ENCODE measurements around the gene LINS1. TPM values are rescaled to one million over a fixed set of nuclear protein-coding genes. Genes with fewer than 3 reads are reported as not detected.
A peak's percentile ranks its signal among the peaks of the same experiment; 100 is the strongest.

The LINS1 gene
- total RNA-seq: 36.3 TPM

GRCh38 chr15:100602064-100602822 lies at the start of gene LINS1, which contains the start of gene ASB7:
LINS1 (minus strand) TSS chr15:100602184; CDS start chr15:100580842, 21,342 bp downstream.
ASB7 (plus strand) TSS chr15:100602589; CDS start chr15:100612217, 9,628 bp downstream.
- FAIRE-seq (peak; percentile 94), DNase-seq (ENCODE audit: low spot score in 2 of 2) (peak; percentile 84 to 94)

DNA sequence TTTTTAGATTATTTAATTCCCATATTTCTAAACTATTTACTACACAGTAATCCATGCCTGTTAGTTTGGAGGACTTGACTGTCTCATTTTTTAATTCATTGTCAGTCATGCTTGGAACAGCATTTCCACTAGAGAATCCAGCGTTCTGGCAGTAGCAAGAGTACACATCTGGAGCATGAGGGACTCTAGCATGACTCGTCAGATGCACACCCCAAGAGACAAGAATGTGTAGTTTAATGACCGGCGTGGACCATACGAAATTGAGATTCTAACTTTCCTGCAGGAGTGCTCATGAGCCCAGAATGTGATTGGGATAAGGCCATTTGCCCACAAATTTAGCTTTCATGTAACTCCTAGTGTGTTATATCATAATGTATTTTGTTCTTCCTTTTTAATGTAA lies 49.3 kb upstream of the LINS1 start:
- no peak for FAIRE-seq
- no peak for DNase-seq (ENCODE audit: low spot score in 2 of 2)

DNA sequence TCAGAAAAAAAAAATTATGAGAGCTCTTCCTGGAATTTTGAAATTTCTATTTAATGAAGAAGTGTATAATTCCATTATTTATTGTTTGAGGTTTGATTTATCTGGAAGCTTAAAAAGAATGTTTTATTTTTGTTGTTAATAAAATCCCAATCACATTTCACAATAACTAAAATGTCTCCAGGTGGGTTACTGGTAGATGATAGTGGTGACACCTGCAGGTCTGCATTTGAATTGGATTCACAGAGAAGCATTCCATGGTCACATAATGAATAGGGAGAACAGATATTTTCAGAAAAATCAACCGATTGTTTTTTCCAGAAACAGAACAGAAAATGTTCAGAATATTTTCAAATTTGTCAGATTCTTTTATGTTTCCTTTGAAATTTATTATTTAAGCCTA lies 48.7 kb upstream of the LINS1 start:
- DNase-seq (ENCODE audit: low spot score in 2 of 2): no peak
- FAIRE-seq: no peak

DNA sequence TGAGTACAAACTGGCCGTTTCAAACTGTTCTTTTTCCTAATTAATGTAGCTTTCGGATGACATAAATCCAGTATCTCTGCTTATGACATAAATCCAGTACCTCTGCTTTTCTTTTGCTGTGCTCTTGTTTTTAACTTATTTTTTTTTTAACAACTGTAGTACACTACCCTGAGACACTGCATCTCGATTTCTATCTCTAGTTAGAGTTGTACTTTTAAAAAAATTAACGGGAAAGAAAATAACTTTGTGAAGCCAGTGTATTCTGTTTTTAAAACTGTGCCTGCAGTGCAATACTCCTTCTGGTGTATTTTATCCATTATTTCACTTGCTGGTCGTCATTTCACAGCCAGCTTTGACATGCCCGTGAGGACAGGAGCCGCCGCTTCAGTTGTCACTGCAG lies 47.0 kb upstream of the LINS1 start:
- DNase-seq (ENCODE audit: low spot score in 2 of 2) (no peak), FAIRE-seq (no peak)

- no peak for DNase-seq (ENCODE audit: low spot score in 2 of 2)
- FAIRE-seq: no peak
These were observed 43.7 kb upstream of the LINS1 start for GRCh38 chr15:100645671-100646070.

- DNase-seq (ENCODE audit: low spot score in 2 of 2) (no peak), FAIRE-seq (no peak)
These were observed 41.0 kb upstream of the LINS1 start for GRCh38 chr15:100642950-100643338.

- DNase-seq (ENCODE audit: low spot score in 2 of 2) (no peak), FAIRE-seq (no peak)
These were observed 40.4 kb upstream of the LINS1 start for GRCh38 chr15:100642213-100642949.

GRCh38 chr15:100638177-100638730 lies 36.3 kb upstream of the LINS1 start:
- DNase-seq (ENCODE audit: low spot score in 2 of 2) (no peak), FAIRE-seq (no peak)

DNA sequence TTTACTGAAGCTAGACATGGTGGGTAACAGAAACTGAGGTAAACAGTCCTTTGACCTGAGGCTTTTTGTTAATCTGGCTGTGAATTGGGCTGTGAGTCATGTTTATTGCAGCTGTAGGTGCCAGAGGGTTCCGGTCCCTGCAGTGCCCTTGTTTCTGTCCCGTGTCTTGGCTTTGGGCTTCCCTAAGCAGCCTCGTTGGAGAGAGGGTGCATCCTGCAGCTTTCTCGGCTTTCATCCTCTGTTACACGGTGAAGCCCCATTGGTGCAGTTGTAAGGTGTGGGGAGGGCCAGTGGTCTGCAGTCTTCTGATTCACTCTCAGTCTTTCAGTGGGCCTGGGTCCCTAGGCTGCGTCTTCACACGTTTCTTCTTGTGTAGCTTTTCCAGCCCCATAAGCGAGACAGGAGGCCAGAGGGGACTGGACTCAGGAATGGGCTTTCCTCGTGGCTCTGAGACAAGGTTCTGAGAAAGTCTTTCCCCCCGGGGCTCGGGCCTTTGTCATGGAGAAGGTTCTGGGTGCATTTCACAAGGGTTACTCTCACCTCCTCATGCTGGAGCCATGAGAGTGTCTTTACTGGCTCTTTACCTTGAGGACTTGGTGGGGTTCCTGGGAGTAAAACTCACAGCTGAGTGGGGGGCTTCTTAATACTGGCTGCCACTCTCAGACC lies 33.6 kb upstream of the LINS1 start:
- no peak for DNase-seq (ENCODE audit: low spot score in 2 of 2)
- no peak for FAIRE-seq

DNA sequence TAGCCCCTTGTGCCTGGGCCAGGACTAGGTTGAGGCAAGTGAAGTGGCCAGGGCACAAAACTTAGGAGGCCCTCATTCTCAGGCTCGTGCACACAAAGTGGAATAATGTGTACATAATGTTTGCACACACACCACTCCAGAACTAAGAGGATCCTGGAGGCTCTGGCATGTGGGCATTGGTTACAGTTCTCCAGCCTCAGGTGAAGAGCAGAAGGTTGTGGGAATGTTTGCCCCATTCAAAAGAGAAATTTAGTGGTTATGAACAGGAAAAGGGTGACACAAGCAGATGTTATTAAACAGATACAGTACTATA lies 31.7 kb upstream of the LINS1 start:
- FAIRE-seq (no peak), DNase-seq (ENCODE audit: low spot score in 2 of 2) (no peak)

GRCh38 chr15:100631831-100632230 lies 29.8 kb upstream of the LINS1 start:
- no peak for DNase-seq (ENCODE audit: low spot score in 2 of 2)
- FAIRE-seq: no peak

GRCh38 chr15:100628746-100629145 lies 26.8 kb upstream of the LINS1 start:
- DNase-seq (ENCODE audit: low spot score in 2 of 2): no peak
- FAIRE-seq: no peak

- DNase-seq (ENCODE audit: low spot score in 2 of 2) (peak; percentile 35 to 51), FAIRE-seq (peak; percentile 86)
These were observed 25.9 kb upstream of the LINS1 start for GRCh38 chr15:100627789-100628395.

DNA sequence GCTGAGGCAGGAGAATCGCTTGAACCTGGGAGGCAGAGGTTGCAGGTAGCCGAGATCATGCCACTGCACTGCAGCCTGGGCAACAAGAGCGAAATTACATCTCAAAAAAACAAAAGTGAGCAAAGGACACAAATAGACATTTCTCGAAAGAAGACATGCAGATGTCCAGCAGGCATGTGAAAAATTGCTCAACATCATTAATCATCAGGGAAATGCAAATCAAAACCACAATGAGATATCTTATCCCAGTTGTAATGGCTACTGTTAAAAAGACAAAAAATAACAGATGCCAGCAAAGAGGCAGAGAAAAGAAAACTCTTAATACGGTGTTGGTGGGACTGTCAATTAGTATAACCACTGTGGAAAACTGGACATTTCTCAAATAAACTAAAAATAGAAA lies 21.3 kb upstream of the LINS1 start:
- DNase-seq (ENCODE audit: low spot score in 2 of 2) (no peak), FAIRE-seq (no peak)

DNA sequence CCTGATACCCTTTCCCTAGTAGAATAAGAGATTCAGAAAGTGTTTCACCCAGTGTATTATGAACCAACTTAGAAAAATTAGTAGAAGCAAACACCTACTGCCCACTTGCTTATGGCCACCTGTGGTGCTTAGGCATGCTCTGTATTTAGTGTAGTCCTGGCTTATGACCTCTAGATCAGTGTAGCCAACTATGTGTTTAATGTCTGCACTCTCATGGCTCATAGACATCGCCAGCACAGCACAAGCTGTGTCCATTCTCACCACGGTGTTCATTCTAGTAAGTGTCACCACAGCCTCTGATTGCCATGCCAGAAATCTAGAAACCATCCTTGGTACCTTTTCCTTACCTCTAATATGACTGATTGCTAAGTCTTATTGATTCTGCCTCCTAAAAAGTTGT lies 14.7 kb upstream of the LINS1 start:
- no peak for FAIRE-seq
- no peak for DNase-seq (ENCODE audit: low spot score in 2 of 2)

- DNase-seq (ENCODE audit: low spot score in 2 of 2) (no peak), FAIRE-seq (no peak)
These were observed 13.8 kb upstream of the LINS1 start for GRCh38 chr15:100615801-100616200.

DNA sequence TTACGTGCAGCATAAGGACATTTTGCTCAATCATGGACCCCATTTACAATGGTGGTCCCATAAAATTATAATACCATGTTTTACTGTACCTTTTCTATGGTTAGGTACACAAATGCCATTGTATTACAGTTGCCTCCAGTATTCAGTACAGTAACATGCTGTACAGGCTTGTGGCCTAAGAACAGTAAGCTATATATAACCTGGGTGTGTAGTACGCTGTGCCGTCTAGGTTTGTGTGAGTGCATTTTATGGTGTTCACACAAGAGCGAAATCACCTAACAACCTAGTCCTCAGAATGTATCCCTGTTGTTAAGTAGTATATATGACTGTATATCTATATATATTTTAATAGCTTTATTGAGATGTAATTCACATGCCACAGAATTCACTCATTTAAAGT lies 12.9 kb upstream of the LINS1 start:
- FAIRE-seq (no peak), DNase-seq (ENCODE audit: low spot score in 2 of 2) (no peak)

GRCh38 chr15:100614336-100614735 lies 12.4 kb upstream of the LINS1 start:
- FAIRE-seq (no peak), DNase-seq (ENCODE audit: low spot score in 2 of 2) (no peak)

- DNase-seq (ENCODE audit: low spot score in 2 of 2) (no peak), FAIRE-seq (no peak)
These were observed 11.2 kb upstream of the LINS1 start for GRCh38 chr15:100613208-100613607.

- FAIRE-seq: no peak
- no peak for DNase-seq (ENCODE audit: low spot score in 2 of 2)
These were observed 10.6 kb upstream of the LINS1 start for GRCh38 chr15:100612539-100612938.

All from frontal cortex (tissue), 4 donors.